Measurements from ENCODE around the gene CNTNAP5.

- TF ChIP-seq CTCF (IDR thresholded peaks at IDR 0.05) (no peak), POLR2A (IDR thresholded peaks at IDR 0.05) (no peak), POLR2AphosphoS5 (IDR thresholded peaks at IDR 0.05) (no peak)
Measured at GRCh38 chr2:124586835-124587234, 561.7 kb downstream of the CNTNAP5 start.
